HUES64 (cell line): Measurements from ENCODE around the gene HP1BP3.

Experiments
- H3K27ac ChIP-seq: 2 replicates; pipeline ENCODE4 v1.7.0; 2013; ENCODE audit warnings: low read depth, low read length, inconsistent platforms
- H3K27me3 ChIP-seq: 2 replicates; pipeline ENCODE4 v1.6.1; 2013; ENCODE audit warnings: mild to moderate bottlenecking, low read length; ENCODE audit not compliant: insufficient read depth
- H3K36me3 ChIP-seq: 2 replicates; pipeline ENCODE4 v1.6.1; 2013; ENCODE audit warnings: mild to moderate bottlenecking, low read length; ENCODE audit not compliant: insufficient read depth
- H3K4me1 ChIP-seq: 2 replicates; pipeline ENCODE4 v1.6.1; 2013; ENCODE audit warnings: mild to moderate bottlenecking, low read length, moderate library complexity; ENCODE audit not compliant: insufficient read depth
- H3K4me3 ChIP-seq: 2 replicates; pipeline ENCODE4 v1.5.1; 2013; ENCODE audit warnings: mild to moderate bottlenecking, low read length, moderate library complexity
- H3K9ac ChIP-seq: 2 replicates; pipeline ENCODE4 v1.6.1; 2013; ENCODE audit warnings: mild to moderate bottlenecking, low read depth, low read length
- H3K9me3 ChIP-seq: 2 replicates; pipeline ENCODE4 v1.6.1; 2013; ENCODE audit warnings: low read depth, low read length; ENCODE audit not compliant: insufficient read depth
- WGBS: fragments of 150-250, 120-280 bp; methylation state at CpG from one replicate; pipeline ENCODE4 v1.1.7; 2013; ENCODE audit warnings: missing lambda C conversion rate; 5-methylcytosine and 5-hydroxymethylcytosine counted together

Gene HP1BP3

DNA sequence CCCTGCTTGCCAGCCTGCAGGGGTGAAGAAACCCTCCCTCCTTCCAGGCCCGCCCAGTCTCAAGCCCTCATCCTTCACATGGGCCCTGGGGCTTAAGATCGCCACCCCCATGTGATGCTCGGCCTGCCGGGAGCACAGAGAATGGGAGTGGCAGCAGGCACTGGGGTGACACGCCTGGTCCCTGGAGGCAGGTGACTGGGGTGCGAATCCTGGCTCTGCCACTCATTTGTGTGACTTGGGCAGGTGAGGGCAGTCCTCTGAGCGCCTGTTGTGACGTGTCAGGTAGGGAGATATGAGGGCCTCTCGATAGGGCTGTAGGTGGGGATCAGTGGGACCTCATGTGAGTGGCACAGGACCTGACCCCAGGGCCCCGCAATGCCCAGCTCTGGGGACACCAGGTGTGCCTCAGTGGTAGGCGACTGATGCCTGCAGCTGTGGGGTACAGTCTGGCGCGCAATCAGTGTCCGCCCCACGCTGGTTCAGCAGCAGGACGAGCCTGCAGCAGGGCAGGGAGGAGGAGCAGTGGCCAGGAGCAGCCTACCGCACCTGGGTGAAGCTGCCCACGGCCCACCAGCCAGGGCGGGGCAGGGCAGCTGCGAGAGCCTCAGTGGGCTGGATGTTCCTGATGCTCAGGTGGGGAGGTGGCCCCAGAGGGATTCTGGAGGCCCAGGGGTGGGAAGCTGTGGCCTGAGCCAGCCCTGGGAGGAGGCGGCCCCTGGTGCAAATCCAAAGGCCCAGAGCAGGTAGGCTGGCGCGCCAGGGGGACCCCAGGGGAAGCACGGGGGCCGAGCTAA lies 60.8 kb downstream of the HP1BP3 start:
- Histone ChIP-seq H3K9me3 (no peaks in the 10 kb centered on the region), H3K9ac (no peak overlapping the region), H3K27me3 (peaks cover 22% of the 10 kb centered on the region), H3K4me3 (no peak overlapping the region), H3K27ac (no peak overlapping the region), H3K36me3 (no peaks in the 10 kb centered on the region), H3K4me1 (peaks cover 14% of the 10 kb centered on the region; the same call in 1 of the 2 replicates)
- WGBS = 91% methylated on average over 25 of the region's 25 CpGs

DNA sequence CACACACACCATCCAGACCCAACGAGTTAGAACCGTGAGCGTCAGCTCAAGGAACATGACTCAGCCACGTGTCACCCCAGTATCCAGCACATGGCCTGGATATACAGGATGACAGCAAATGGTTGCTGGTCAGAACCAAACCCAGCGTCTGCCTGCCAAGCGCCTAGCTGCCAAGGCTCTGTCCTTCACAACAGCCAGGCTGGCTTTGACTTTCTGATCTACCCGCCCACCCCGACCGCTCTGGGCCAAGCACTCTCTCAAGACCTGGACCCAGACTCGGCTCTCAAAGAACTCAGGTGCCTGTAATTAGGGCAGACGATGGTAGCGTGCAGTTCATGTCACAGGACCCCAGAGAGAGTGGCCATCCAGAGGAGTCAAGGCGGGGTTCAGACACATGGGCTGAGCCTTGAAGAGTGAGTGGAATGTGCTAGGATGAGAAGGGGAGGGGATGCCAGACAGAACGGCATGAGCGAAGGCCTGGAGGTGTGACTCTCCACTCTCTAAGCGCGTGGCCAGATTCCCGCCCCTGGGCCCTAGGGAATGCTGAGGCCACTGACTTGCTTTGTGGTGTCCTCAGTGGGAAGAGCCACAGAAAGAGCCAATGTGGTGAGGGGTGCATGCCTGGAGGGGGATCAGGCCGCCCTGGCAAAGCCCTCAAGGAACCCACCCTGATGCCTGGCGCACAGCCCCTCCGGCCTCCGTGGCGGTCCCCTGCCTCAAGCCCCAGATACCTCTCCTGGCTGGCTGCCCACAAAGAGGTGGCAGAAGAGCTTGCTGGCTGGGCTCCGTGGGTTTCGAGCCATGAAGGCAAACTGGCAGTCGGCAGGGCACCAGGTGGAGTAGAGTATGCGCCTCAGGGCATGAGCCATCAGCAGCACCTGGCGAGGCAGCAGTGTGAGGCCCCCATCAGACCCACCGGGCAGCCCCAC lies 61.7 kb downstream of the HP1BP3 start:
- H3K9me3 ChIP-seq = no peaks in the 10 kb centered on the region
- no peak overlapping the region for H3K27ac ChIP-seq
- H3K36me3 ChIP-seq = no peaks in the 10 kb centered on the region
- peaks cover 13% of the 10 kb centered on the region; the same call in 1 of the 2 replicates for H3K4me1 ChIP-seq
- H3K9ac ChIP-seq = no peak overlapping the region
- no peak overlapping the region for H3K4me3 ChIP-seq
- peaks cover 14% of the 10 kb centered on the region for H3K27me3 ChIP-seq
- WGBS = 90% methylated on average over 29 of the region's 29 CpGs

DNA sequence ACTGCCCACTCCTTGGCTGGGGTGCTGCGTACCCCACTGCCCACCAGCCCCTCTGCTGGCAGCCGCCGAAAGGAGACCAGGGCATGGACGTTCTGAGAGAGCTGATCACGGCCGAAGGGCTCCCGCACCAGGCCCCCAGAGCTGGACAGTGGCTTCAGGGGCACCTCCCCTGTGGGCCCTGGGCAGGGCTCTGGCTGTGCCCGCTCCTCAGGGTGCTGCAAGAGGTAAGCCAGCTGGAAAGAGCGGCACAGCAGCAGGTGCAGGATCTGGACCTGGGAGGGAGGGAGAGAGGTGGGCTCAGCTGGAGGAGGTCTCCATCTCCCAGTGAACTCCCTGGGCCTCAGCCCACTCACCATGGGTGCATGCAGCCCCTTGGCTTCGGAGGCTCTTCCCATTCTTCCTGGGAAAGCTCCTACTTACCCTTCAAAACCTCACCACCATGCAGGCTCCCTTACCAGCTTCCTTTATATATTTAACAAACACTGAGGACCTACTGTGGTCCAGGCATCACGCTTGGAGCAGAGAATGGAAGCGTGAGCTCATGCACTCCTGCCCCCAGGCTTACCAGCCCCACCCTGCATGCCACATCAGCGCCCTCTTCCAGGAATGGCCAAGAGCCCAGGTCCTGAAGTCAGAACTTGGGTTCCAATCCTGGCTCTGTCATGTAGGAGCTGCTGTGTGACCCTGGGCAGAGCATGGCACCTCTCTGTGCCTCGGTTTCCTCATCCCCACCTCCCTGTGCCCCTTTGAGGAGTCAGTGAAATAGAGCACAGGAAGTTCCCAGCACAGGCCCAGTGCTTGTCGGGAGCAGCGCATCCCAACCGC lies 62.5 kb downstream of the HP1BP3 start:
- no peak overlapping the region for H3K9ac ChIP-seq
- H3K9me3 ChIP-seq = no peaks in the 10 kb centered on the region
- no peaks in the 10 kb centered on the region for H3K36me3 ChIP-seq
- no peak overlapping the region for H3K27ac ChIP-seq
- H3K4me3 ChIP-seq = no peak overlapping the region
- 93% methylated on average over 17 of the region's 17 CpGs for WGBS
- peaks cover 9% of the 10 kb centered on the region for H3K27me3 ChIP-seq
- peaks cover 9% of the 10 kb centered on the region; the same call in 1 of the 2 replicates for H3K4me1 ChIP-seq

DNA sequence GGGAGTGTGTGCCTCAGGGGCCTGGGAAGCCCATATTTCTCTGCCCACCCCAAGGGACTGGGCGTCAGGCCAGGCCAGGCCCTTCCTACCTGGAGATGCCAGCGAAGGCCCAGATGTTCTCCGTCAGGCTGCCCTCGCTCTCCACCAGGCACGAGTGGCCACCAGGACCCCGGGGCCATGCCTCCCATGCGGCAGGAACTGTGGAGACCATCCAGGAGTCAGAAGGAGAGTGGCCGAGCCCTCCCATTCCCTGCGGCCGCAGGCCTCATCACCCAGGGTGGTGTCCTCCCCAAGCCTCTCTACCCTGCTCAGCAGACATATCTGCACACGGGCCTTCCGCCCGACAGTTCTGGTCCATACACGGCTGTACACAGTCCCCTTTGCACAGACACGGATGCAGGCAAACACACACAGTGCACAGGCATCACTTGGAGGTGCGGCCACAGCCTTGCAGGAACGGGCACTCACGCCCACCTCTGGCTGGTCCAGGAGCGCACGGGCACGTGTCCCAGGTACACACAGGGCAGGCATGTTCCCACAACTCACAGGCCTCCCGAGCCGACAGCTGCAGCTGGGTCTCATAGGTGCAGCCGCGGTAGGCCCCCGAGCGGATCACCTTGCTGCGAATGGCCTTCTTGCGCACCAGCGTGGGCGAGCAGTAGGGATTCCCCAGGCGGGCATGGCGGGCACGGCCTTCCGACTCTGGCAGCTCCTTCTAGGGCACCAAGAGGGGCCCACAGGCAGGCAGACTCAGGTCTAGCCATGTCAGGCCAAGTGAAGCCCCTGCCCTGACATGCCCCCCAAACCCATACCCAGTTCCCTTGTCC lies 63.4 kb downstream of the HP1BP3 start:
- Histone ChIP-seq H3K36me3 (no peaks in the 10 kb centered on the region), H3K4me3 (no peak overlapping the region), H3K9me3 (no peaks in the 10 kb centered on the region), H3K27me3 (peaks cover 12% of the 10 kb centered on the region), H3K27ac (no peak overlapping the region), H3K9ac (no peak overlapping the region), H3K4me1 (peaks cover 6% of the 10 kb centered on the region; the same call in 1 of the 2 replicates)
- 95% methylated on average over 35 of the region's 35 CpGs for WGBS

DNA sequence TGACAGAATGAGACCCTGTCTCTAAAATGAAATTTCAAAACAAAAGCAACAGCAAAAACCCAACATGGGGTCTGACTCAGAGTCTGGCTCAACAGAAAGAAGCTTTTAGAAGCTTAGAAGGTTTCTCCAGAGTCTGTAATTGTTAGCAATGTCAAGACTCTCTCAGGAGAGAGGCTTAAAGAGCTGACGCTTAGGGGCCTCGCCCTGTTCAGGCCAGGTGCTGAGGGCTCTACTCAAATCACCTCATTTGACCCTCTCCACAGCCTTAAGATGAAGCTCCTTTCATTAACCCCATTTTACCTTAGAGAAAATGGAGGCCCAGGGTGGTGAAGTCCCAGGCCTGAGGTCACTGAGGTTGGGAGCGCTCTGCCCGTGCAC lies 64.0 kb downstream of the HP1BP3 start:
- H3K36me3 ChIP-seq = no peaks in the 10 kb centered on the region
- peaks cover 18% of the 10 kb centered on the region for H3K27me3 ChIP-seq
- H3K4me1 ChIP-seq = peaks cover 1% of the 10 kb centered on the region; the same call in 1 of the 2 replicates
- no peaks in the 10 kb centered on the region for H3K9me3 ChIP-seq
- H3K27ac ChIP-seq = no peak overlapping the region
- no peak overlapping the region for H3K4me3 ChIP-seq
- WGBS = 93% methylated on average over 4 of the region's 4 CpGs
- no peak overlapping the region for H3K9ac ChIP-seq

DNA sequence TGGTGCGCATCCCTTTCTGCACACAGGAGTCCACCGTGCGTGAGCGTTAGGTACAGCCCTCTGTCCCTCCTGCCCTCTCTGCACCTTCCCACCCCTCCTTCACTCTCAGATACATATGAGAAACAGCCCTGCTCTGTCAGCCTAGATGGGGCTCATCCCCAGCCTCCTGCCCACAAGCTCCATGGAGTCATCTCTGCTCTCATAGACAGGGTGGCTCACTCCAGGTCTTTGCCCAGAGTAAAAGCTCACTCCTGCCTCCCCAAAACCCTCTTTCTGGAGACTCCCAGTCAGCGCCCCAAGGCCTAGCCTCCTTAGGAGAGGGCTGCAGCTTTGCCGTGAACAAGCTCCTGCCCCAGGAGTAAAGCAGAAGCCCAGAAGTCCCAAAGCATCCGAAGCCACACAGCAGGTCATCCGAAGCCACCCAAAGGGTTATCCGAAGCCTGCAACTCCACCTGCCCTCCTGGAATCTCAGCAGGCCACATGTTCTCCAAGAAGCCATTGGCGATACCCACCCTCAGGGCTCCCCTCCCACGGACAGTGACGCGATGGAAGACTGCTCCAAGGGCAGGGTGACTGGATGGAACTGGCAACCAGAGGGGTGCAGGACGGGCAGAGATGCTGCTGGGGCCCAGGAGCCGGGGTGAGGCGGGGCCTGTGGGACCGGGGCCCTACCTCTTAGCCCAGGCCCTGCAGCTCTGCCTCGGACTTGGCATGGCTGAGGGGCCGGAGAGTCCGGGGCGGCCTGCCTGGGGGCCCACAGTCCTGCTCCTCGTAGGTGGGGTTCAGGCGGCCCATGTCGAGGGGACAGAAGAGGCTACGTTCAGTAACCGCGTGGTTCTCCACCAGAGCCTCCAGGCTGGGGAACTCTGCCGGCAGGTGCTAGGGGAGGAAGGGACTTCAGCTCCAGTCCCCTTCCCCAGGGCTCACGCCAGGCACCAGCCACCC lies 65.7 kb downstream of the HP1BP3 start:
- no peak overlapping the region for H3K9ac ChIP-seq
- 92% methylated on average over 29 of the region's 29 CpGs for WGBS
- H3K9me3 ChIP-seq = no peaks in the 10 kb centered on the region
- H3K27ac ChIP-seq = no peak overlapping the region
- H3K27me3 ChIP-seq = peaks cover 29% of the 10 kb centered on the region
- H3K4me1 ChIP-seq = no peaks in the 10 kb centered on the region
- no peaks in the 10 kb centered on the region for H3K36me3 ChIP-seq
- H3K4me3 ChIP-seq = no peak overlapping the region

DNA sequence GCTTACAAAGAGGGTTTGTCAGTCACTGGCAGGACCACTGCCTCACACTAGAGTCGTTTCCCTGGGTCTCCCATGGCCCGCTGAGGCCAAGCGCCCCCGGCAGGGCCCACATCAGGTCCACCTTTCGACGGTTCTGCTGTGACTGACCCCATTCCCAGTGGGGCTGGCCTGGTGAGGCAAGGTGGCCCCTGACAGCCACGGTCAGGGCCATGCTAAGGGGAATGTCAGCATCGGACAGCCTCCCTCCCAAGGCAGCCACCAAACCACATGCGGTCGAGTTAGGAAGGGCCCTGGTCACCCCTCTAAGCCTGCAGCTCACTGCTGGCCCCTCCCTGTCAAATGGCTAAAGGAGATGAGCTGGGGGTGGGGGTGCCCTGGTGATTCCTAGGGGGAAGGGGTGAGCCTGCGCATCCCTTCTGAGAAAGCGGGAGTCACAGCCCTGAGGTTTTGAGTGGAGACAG lies 66.4 kb downstream of the HP1BP3 start:
- no peak overlapping the region for H3K9ac ChIP-seq
- no peak overlapping the region for H3K4me3 ChIP-seq
- peaks cover 29% of the 10 kb centered on the region for H3K27me3 ChIP-seq
- 93% methylated on average over 12 of the region's 12 CpGs for WGBS
- H3K9me3 ChIP-seq = no peaks in the 10 kb centered on the region
- no peak overlapping the region for H3K27ac ChIP-seq
- no peaks in the 10 kb centered on the region for H3K36me3 ChIP-seq
- no peaks in the 10 kb centered on the region for H3K4me1 ChIP-seq

DNA sequence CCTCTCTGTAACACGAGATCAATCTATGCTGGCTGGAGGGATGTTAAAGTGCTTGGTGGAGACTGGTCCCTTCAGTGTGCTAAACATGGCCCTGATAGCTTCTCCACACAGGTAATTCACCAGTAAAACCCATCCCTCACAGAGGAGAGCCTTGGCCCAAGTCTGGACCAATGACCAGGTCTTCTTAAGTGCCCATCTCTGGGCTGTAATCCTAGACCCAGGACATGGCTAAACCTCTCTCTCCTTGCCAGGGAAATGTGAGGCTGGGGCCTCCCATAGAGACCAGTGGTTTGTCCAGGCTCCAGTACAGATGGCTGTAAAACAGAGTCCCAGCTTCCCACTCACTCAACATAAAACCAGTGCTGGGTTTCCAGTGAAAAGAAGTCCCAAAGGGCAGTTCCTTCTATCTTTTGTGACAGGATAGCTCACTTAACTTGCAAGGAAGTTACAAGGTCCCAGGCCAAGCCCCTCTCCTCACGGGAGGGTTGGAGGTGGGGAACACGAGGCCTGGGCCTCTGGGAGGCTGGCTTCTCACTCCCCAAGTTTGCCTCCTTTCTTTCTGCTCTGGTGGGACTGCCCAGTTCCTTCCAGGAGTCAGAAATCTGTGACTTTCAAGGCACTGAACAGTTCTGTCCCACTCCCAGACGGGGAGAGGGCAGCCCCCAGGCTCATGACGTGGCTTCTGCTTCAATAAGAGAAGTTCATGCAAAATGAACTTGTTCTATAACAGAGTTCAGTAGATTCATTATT lies 67.1 kb downstream of the HP1BP3 start:
- Histone ChIP-seq H3K9me3 (no peaks in the 10 kb centered on the region), H3K27ac (no peak overlapping the region), H3K9ac (no peak overlapping the region), H3K27me3 (peaks cover 29% of the 10 kb centered on the region), H3K4me3 (no peak overlapping the region), H3K36me3 (no peaks in the 10 kb centered on the region), H3K4me1 (no peaks in the 10 kb centered on the region)
- 86% methylated on average over 5 of the region's 5 CpGs for whole genome bisulfite sequencing

DNA sequence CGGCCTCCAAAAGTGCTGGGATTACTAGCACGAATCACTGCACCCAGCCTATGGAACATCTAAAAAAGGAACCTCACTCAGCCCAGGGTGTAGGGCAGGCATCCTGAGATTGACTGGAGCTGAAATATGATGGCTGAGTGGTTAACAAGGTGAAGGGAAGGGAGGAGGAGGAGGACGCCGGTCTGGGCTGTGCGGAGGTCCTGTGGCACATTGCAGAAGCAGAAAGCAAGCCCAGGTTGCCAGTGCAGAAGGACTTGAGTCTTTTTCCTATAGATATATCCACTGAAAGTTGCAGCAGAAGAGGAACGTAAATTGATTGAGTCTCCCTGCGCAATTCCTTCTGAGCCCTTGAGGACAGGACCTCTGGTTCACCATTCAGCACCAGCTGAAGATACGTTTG lies 67.8 kb downstream of the HP1BP3 start:
- WGBS = 93% methylated on average over 8 of the region's 8 CpGs
- peaks cover 29% of the 10 kb centered on the region for H3K27me3 ChIP-seq
- H3K9me3 ChIP-seq = no peaks in the 10 kb centered on the region
- H3K36me3 ChIP-seq = 0 out of 2 replicates have a peak, but pooled peaks cover 3% of the 10 kb centered on the region
- H3K4me3 ChIP-seq = no peak overlapping the region
- H3K27ac ChIP-seq = no peak overlapping the region
- H3K4me1 ChIP-seq = no peaks in the 10 kb centered on the region
- no peak overlapping the region for H3K9ac ChIP-seq
